Lower leg skin (tissue), 3 donors: Measurements from ENCODE around the gene INTS2.

Experiments
- CTCF ChIP-seq, 3 donors: fragments of 450-650 bp; IDR thresholded peaks; one replicate each; pipeline ENCODE4 v1.5.1; 2016; ENCODE audit warnings: antibody characterized with exemption in 3 of 3, mild to moderate bottlenecking in 3 of 3, moderate library complexity in 2 of 3
- POLR2A ChIP-seq, 2 donors: fragments of 450-650 bp; IDR thresholded peaks; one replicate each; pipeline ENCODE4 v1.6.1; 2016 to 2017; ENCODE audit warnings: antibody characterized with exemption in 2 of 2, mild to moderate bottlenecking in 1 of 2, moderate library complexity in 1 of 2

GRCh38 chr17:61852857-61853256, 74.9 kb downstream of the INTS2 start:
- TF ChIP-seq POLR2A (IDR thresholded peaks at IDR 0.05), result no peak
- TF ChIP-seq CTCF (IDR thresholded peaks at IDR 0.05), result no peak
